Activated CD4-positive, alpha-beta T cell treated with anti-CD3 and anti-CD28 coated beads, Interleukin-2, amount 10 ng/mL, durations not matched to agents 7 days and 5 days (primary cell): ENCODE measurements around the gene BTBD9. TPM values are rescaled to one million over a fixed set of nuclear protein-coding genes. Genes with fewer than 3 reads are reported as not detected.
A peak's percentile ranks its signal among the peaks of the same experiment; 100 is the strongest.

Source experiments
- CTCF ChIA-PET: fragments of 350-600 bp; sonication (Branson Sonifier 250); formaldehyde crosslinking; loops from one replicate; lab custom pipeline; 2021; ENCODE audit warnings: antibody characterized with exemption; lab: Charles Lee
- POLR2A ChIA-PET: fragments of 350-600 bp; sonication (Branson Sonifier 250); formaldehyde crosslinking; loops from one replicate; lab custom pipeline; 2021; ENCODE audit warnings: antibody characterized with exemption; lab: Charles Lee
- DNase-seq: peaks from one replicate; pipeline ENCODE4 v3.0.0-alpha.2; 2020
- H3K27ac Mint-ChIP-seq: one replicate; pipeline ENCODE4 v1.8.0; 2021; ENCODE audit warnings: mild to moderate bottlenecking, moderate library complexity, mixed read lengths
- H3K27me3 Mint-ChIP-seq: one replicate; pipeline ENCODE4 v1.8.0; 2021; ENCODE audit warnings: mixed read lengths
- H3K36me3 Mint-ChIP-seq: one replicate; pipeline ENCODE4 v1.8.0; 2021; ENCODE audit warnings: low read depth, mixed read lengths
- H3K4me1 Mint-ChIP-seq: one replicate; pipeline ENCODE4 v1.8.0; 2021; ENCODE audit warnings: mixed read lengths
- H3K4me3 Mint-ChIP-seq: one replicate; pipeline ENCODE4 v1.8.0; 2021; ENCODE audit warnings: mild to moderate bottlenecking, moderate library complexity, mixed read lengths
- H3K9me3 Mint-ChIP-seq: one replicate; pipeline ENCODE4 v1.8.0; 2021; ENCODE audit warnings: mixed read lengths
- total RNA-seq, 2 experiments: library from RNA; stranded (reverse); gene quantifications; one replicate each; pipeline ENCODE4 v1.2.3, GENCODE V29; 2021

BTBD9 gene
- total RNA-seq, 2 experiments from 2014 or later = 12.0 to 12.6 TPM

- CTCF ChIA-PET = no interaction called here
- H3K4me3 Mint-ChIP-seq = no peak overlapping the region
- DNase-seq = no peak
- no peaks in the 10 kb centered on the region for H3K36me3 Mint-ChIP-seq
- H3K27me3 Mint-ChIP-seq = no peaks in the 10 kb centered on the region
- H3K9me3 Mint-ChIP-seq = no peaks in the 10 kb centered on the region
- H3K4me1 Mint-ChIP-seq = peaks cover 4% of the 10 kb centered on the region
- POLR2A ChIA-PET = no interaction called here
- H3K27ac Mint-ChIP-seq = no peak overlapping the region
Measured at GRCh38 chr6:38495518-38495917, 144.2 kb downstream of the BTBD9 start.

DNA sequence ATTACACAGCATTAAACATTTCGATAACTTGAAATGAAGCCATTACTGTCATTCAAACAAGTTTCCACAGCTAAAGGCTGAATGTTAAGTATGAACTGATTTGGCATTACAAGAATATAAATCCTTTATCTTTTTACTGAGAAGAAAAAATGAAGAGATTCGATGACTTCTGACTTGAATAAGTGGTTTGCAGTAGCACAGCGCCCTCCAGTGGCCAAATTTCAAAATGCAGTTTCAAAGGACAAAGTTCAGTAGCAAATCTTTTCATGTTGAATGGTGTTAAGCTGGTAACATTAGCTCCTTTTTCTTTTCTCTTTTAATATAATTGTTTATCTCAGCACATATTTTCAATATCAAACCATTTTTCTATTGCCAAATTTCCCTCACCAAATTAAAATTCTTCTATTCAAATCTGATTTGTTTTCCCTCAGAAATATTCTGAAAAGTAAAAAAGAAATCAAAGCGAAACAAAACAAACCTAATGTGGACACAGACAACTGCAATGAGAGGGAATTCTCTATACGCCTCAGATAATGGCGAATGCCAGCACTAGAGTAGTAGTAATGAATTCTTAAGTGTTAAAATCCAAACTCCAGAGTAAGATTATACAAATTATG is 145.7 kb downstream of the BTBD9 start:
- peak; percentile 84 for DNase-seq
- H3K4me1 Mint-ChIP-seq = peaks cover 4% of the 10 kb centered on the region
- no peak overlapping the region for H3K4me3 Mint-ChIP-seq
- H3K27me3 Mint-ChIP-seq = no peaks in the 10 kb centered on the region
- H3K27ac Mint-ChIP-seq = no peak overlapping the region
- ChIA-PET POLR2A (no interaction called here), CTCF (interaction anchor here (0.7 to 1.3 kb wide), 4 partner anchors 15 to 752 kb away, joined by 3 to 4 read pairs (median 4); no protein-coding TSS in a partner anchor)
- no peaks in the 10 kb centered on the region for H3K36me3 Mint-ChIP-seq
- H3K9me3 Mint-ChIP-seq = no peaks in the 10 kb centered on the region

GRCh38 chr6:38492031-38492430 is 147.7 kb downstream of the BTBD9 start:
- Mint-ChIP-seq H3K27me3 (no peaks in the 10 kb centered on the region), H3K9me3 (no peaks in the 10 kb centered on the region), H3K4me3 (no peak overlapping the region), H3K36me3 (no peaks in the 10 kb centered on the region), H3K27ac (no peak overlapping the region), H3K4me1 (peaks cover 4% of the 10 kb centered on the region)
- POLR2A ChIA-PET = no interaction called here
- CTCF ChIA-PET = no interaction called here
- no peak for DNase-seq

DNA sequence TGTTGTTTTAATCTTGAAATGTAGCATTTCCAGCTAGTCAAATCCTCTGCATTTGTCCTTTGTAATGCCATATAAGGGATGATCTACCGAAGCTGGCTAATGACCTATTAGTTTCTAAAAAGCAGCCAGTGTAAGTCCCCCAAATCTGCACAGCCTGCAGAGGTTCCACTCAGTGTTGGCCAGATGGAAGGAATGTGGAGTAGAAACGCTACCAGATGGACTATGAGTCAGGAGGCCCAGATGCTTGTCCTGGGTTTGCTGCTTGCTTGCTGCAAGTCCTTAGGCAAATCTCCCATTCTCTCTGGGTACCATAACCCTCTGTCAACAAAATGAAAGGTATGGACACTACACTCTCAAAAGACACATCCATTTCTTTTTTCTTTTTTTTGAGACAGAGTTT is 149.8 kb downstream of the BTBD9 start:
- no peak overlapping the region for H3K27ac Mint-ChIP-seq
- no peaks in the 10 kb centered on the region for H3K27me3 Mint-ChIP-seq
- H3K4me1 Mint-ChIP-seq = peaks cover 4% of the 10 kb centered on the region
- no peaks in the 10 kb centered on the region for H3K9me3 Mint-ChIP-seq
- ChIA-PET POLR2A (no interaction called here), CTCF (interaction anchor here (1.1 to 1.3 kb wide), 2 partner anchors 10 to 17 kb away, joined by 4 to 5 read pairs; no protein-coding TSS in a partner anchor)
- H3K36me3 Mint-ChIP-seq = no peaks in the 10 kb centered on the region
- DNase-seq = no peak
- no peak overlapping the region for H3K4me3 Mint-ChIP-seq

DNA sequence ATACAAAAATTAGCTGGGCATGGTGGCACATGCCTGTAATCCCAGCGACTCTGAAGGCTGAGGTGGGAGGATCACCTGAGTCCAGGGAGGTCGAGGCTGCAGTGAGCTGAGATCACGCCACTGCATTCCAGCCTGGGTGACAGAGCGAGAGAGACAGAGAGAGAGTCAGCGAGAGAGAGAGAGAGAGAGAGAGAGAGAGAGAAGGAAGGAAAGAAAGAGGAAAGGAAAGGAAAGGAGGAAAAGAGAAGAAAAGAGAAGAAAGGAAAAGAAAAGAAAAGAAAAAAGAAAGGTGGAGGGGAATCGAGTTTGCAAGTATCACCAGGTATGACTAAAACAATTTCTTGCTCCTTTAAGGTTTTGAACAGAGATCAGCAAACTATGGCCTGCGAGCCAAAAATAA is 152.3 kb downstream of the BTBD9 start:
- Mint-ChIP-seq H3K9me3 (no peaks in the 10 kb centered on the region), H3K36me3 (no peaks in the 10 kb centered on the region), H3K27me3 (no peaks in the 10 kb centered on the region), H3K4me1 (no peaks in the 10 kb centered on the region), H3K4me3 (no peak overlapping the region), H3K27ac (no peak overlapping the region)
- DNase-seq = no peak
- ChIA-PET CTCF (interaction anchor here (1.1 kb wide), 1 partner anchor 9 kb away, joined by 5 read pairs; no protein-coding TSS in a partner anchor), POLR2A (no interaction called here)

- ChIA-PET CTCF (interaction anchor here (0.6 to 1.0 kb wide), 3 partner anchors 9 to 711 kb away, joined by 3 read pairs; no protein-coding TSS in a partner anchor), POLR2A (no interaction called here)
- no peak for DNase-seq
- Mint-ChIP-seq H3K4me1 (no peaks in the 10 kb centered on the region), H3K27ac (no peak overlapping the region), H3K4me3 (no peak overlapping the region), H3K36me3 (no peaks in the 10 kb centered on the region), H3K27me3 (no peaks in the 10 kb centered on the region), H3K9me3 (no peaks in the 10 kb centered on the region)
Measured at GRCh38 chr6:38485488-38485887, 154.2 kb downstream of the BTBD9 start.

GRCh38 chr6:38484656-38485055 is 155.1 kb downstream of the BTBD9 start:
- no peaks in the 10 kb centered on the region for H3K4me1 Mint-ChIP-seq
- ChIA-PET CTCF (interaction anchor here (0.9 kb wide), 1 partner anchor 9 kb away, joined by 3 read pairs; no protein-coding TSS in a partner anchor), POLR2A (no interaction called here)
- H3K9me3 Mint-ChIP-seq = no peaks in the 10 kb centered on the region
- DNase-seq = no peak
- no peaks in the 10 kb centered on the region for H3K36me3 Mint-ChIP-seq
- no peak overlapping the region for H3K27ac Mint-ChIP-seq
- H3K27me3 Mint-ChIP-seq = no peaks in the 10 kb centered on the region
- H3K4me3 Mint-ChIP-seq = no peak overlapping the region

- CTCF ChIA-PET = interaction anchor here (1.0 kb wide), 1 partner anchor 9 kb away, joined by 4 read pairs; no protein-coding TSS in a partner anchor
- H3K27ac Mint-ChIP-seq = no peak overlapping the region
- H3K4me3 Mint-ChIP-seq = no peak overlapping the region
- no peaks in the 10 kb centered on the region for H3K9me3 Mint-ChIP-seq
- no peaks in the 10 kb centered on the region for H3K36me3 Mint-ChIP-seq
- H3K27me3 Mint-ChIP-seq = no peaks in the 10 kb centered on the region
- POLR2A ChIA-PET = no interaction called here
- DNase-seq = no peak
- no peaks in the 10 kb centered on the region for H3K4me1 Mint-ChIP-seq
Measured at GRCh38 chr6:38483526-38483925, 156.2 kb downstream of the BTBD9 start.

- H3K27me3 Mint-ChIP-seq = no peaks in the 10 kb centered on the region
- no peak for DNase-seq
- H3K9me3 Mint-ChIP-seq = no peaks in the 10 kb centered on the region
- H3K4me3 Mint-ChIP-seq = no peak overlapping the region
- POLR2A ChIA-PET = no interaction called here
- H3K36me3 Mint-ChIP-seq = no peaks in the 10 kb centered on the region
- CTCF ChIA-PET = interaction anchor here (0.6 kb wide), 1 partner anchor 539 kb away, joined by 3 read pairs; no protein-coding TSS in a partner anchor
- peaks cover 4% of the 10 kb centered on the region for H3K4me1 Mint-ChIP-seq
- H3K27ac Mint-ChIP-seq = no peak overlapping the region
Measured at GRCh38 chr6:38482466-38482865, 157.3 kb downstream of the BTBD9 start.

DNA sequence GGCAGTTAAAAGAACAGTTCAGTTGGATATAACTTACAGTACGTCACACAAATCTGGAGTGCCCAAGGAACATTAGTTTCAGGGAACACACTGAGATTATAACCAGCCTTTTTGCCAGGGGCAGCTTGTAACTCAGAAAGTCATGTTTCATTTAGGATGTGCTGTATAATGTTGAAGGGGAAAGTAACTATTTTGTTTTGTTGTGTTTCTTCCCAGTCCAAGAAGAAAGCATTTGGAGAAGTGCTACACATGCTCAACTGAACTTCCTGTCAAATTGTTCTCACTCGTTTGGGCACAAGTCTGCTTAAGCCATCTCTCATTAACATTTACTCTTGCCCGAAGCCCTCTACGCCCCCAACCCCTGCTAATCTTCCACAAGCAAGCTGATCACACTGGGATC is 157.9 kb downstream of the BTBD9 start:
- Mint-ChIP-seq H3K27me3 (no peaks in the 10 kb centered on the region), H3K9me3 (no peaks in the 10 kb centered on the region), H3K4me1 (peaks cover 5% of the 10 kb centered on the region), H3K27ac (no peak overlapping the region), H3K36me3 (no peaks in the 10 kb centered on the region), H3K4me3 (no peak overlapping the region)
- ChIA-PET CTCF (no interaction called here), POLR2A (no interaction called here)
- no peak for DNase-seq

DNA sequence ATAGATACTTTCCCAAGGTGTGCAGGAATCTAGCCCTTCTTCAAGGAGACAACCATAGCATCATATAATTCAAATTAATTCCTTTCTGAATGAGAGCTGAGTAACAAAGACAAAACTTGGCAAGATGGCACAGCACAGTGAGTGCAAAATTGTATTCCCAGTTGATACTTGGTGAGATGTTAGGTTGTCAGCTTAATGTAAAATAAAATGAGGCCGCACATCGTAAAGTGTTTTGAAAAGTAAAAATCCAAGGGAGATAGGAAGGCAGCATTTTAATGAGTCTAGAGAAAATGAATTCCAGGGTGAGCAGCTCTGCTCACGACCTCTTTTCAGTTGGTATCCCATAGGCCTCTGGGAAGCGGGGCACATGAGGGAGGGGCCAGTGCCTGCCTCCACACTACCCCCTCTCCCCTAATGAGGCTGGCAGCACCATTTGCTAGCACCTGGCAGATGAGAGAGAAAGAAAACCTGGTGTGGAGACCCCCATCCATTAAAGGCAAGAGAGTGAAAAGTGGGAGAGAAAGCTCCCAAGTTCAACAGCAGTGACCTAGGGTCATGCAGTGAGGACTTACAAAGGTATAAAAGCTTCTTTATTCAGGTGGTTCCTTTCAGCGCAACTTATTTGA is 158.4 kb downstream of the BTBD9 start:
- CTCF ChIA-PET = no interaction called here
- Mint-ChIP-seq H3K4me3 (no peak overlapping the region), H3K4me1 (peaks cover 5% of the 10 kb centered on the region), H3K27ac (no peak overlapping the region), H3K9me3 (no peaks in the 10 kb centered on the region), H3K36me3 (no peaks in the 10 kb centered on the region), H3K27me3 (no peaks in the 10 kb centered on the region)
- POLR2A ChIA-PET = no interaction called here
- no peak for DNase-seq

DNA sequence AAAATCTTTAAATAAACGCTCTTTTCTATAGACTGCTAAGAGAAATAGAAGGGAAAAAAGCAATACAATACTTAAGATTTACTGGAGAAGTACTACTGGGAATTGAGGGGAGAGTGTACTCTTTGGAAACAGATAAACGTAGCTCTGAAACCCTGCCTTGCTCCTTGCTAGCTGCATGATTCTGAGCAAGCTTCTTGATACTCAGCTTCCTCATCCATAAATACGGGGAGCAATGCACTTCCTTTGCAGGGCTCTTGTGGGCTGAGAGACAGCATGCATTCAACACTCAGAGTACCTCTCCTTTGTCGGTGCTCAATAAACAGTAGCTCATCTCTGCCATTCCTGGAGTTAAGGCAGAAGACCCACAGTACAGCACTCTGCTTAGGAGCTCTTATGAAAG is 159.7 kb downstream of the BTBD9 start:
- ChIA-PET CTCF (interaction anchor here (1.0 kb wide), 1 partner anchor 693 kb away, joined by 3 read pairs; no protein-coding TSS in a partner anchor), POLR2A (no interaction called here)
- Mint-ChIP-seq H3K27me3 (no peaks in the 10 kb centered on the region), H3K36me3 (no peaks in the 10 kb centered on the region), H3K9me3 (no peaks in the 10 kb centered on the region), H3K4me3 (no peak overlapping the region), H3K27ac (no peak overlapping the region), H3K4me1 (peaks cover 5% of the 10 kb centered on the region)
- DNase-seq = no peak

- ChIA-PET CTCF (interaction anchor here (0.9 to 1.1 kb wide), 2 partner anchors 9 to 15 kb away, joined by 4 to 5 read pairs; no protein-coding TSS in a partner anchor), POLR2A (no interaction called here)
- Mint-ChIP-seq H3K9me3 (no peaks in the 10 kb centered on the region), H3K27ac (no peak overlapping the region), H3K4me3 (no peak overlapping the region), H3K36me3 (no peaks in the 10 kb centered on the region), H3K27me3 (no peaks in the 10 kb centered on the region), H3K4me1 (peaks cover 5% of the 10 kb centered on the region)
- no peak for DNase-seq
Measured at GRCh38 chr6:38479331-38479730, 160.4 kb downstream of the BTBD9 start.
